ENCODE measurements around the gene DOCK2.

- TF ChIP-seq CTCF (conservative IDR thresholded peaks at IDR 0.05; ENCODE audit: low read length) = no peak
- TF ChIP-seq EZH2phosphoT487 (IDR thresholded peaks at IDR 0.05; ENCODE audit: borderline replicate concordance, low read depth, low read length) = no peak
Observed at GRCh38 chr5:170012622-170013021, 375.5 kb downstream of the DOCK2 start.

Measured in OCI-LY7 (cell line).